PC-9 (cell line): ENCODE measurements around the gene PEG3. TPM values are rescaled to one million over a fixed set of nuclear protein-coding genes. Genes with fewer than 3 reads are reported as not detected.

ENCODE experiments used
- BruUV-seq: library from RNA; stranded (reverse); fragments of 400-500 nt; replicated peaks from 2 replicates; lab custom pipeline; 2021; lab: Mats Ljungman, UMichigan
- CTCF ChIA-PET: fragments of 300-600 bp; sonication (Branson Sonifier 250); formaldehyde crosslinking; loops from one replicate; lab custom pipeline; 2022; ENCODE audit warnings: antibody characterized with exemption; lab: Charles Lee
- POLR2A ChIA-PET: fragments of 300-600 bp; sonication (Branson Sonifier 250); formaldehyde crosslinking; loops from one replicate; lab custom pipeline; 2022; ENCODE audit warnings: antibody characterized with exemption; ENCODE audit not compliant: unreplicated experiment; lab: Charles Lee
- DNase-seq, 2 experiments: peaks; one replicate each; pipeline versions ENCODE4 v3.0.0 to v3.0.0-alpha.2; 2015 to 2022; ENCODE audit warnings: mixed read lengths in 1 of 2
- H2AFZ ChIP-seq: fragments of 200-600 bp; sonication (generic); 2 replicates; pipeline ENCODE4 v1.8.1; 2017; ENCODE audit warnings: antibody characterized with exemption
- H3F3A ChIP-seq: fragments of 200-600 bp; sonication (generic); 2 replicates; pipeline ENCODE4 v1.8.1; 2017; ENCODE audit warnings: antibody characterized with exemption, mild to moderate bottlenecking, low read depth; ENCODE audit not compliant: insufficient read depth
- H3K27ac ChIP-seq: fragments of 200-600 bp; sonication (generic); 2 replicates; pipeline ENCODE4 v1.6.1; 2016; ENCODE audit warnings: mixed run types
- H3K27me3 ChIP-seq: fragments of 200-600 bp; sonication (generic); 2 replicates; pipeline ENCODE4 v1.6.1; 2016; ENCODE audit warnings: low read depth, mixed run types; ENCODE audit not compliant: insufficient read depth
- H3K36me3 ChIP-seq: fragments of 200-600 bp; sonication (generic); 2 replicates; pipeline ENCODE4 v1.6.1; 2016; ENCODE audit warnings: low read depth, mixed run types
- H3K4me1 ChIP-seq: fragments of 200-600 bp; sonication (generic); replicated peaks from 2 replicates; pipeline ENCODE4 v1.6.1; 2016; ENCODE audit warnings: mixed run types; ENCODE audit not compliant: insufficient read depth
- H3K4me2 ChIP-seq: fragments of 200-600 bp; sonication (generic); 2 replicates; pipeline ENCODE4 v1.6.1; 2017; ENCODE audit warnings: mixed run types
- H3K4me3 ChIP-seq: fragments of 200-600 bp; sonication (generic); 2 replicates; pipeline ENCODE4 v1.6.1; 2016; ENCODE audit warnings: mixed run types
- H3K79me2 ChIP-seq: fragments of 200-600 bp; sonication (generic); 2 replicates; pipeline ENCODE4 v1.6.1; 2017; ENCODE audit warnings: low read depth, mixed run types
- H3K9me2 ChIP-seq: fragments of 200-600 bp; sonication (generic); 2 replicates; pipeline ENCODE4 v1.8.1; 2017; ENCODE audit warnings: mild to moderate bottlenecking; ENCODE audit not compliant: insufficient read depth
- H3K9me3 ChIP-seq: fragments of 200-600 bp; sonication (generic); 2 replicates; pipeline ENCODE4 v1.8.1; 2016; ENCODE audit warnings: low read depth; ENCODE audit not compliant: insufficient read depth
- H4K20me1 ChIP-seq: fragments of 200-600 bp; sonication (generic); 2 replicates; pipeline ENCODE4 v1.8.1; 2017; ENCODE audit not compliant: insufficient read depth
- CTCF ChIP-seq: fragments of 200-600 bp; sonication (generic); conservative IDR thresholded peaks from 2 replicates; pipeline ENCODE4 v1.6.1; 2017; ENCODE audit warnings: mixed run types, antibody characterized with exemption, mild to moderate bottlenecking, moderate library complexity
- EZH2 ChIP-seq: fragments of 200-600 bp; sonication (generic); IDR thresholded peaks from 2 replicates; pipeline ENCODE4 v1.8.0; 2017; ENCODE audit warnings: antibody characterized with exemption, low read depth
- intact Hi-C: fragments of 100-400 bp; cut with micrococcal nuclease; formaldehyde crosslinking; loops from one replicate; pipeline ENCODE4 v1.10.0; 2022; ENCODE audit not compliant: unreplicated experiment
- total RNA-seq: library from RNA; stranded (reverse); gene quantifications from 2 replicates; pipeline ENCODE4 v1.2.3, GENCODE V29; 2021

PEG3 gene
- total RNA-seq, 1 experiment from 2014 or later: not detected

DNA sequence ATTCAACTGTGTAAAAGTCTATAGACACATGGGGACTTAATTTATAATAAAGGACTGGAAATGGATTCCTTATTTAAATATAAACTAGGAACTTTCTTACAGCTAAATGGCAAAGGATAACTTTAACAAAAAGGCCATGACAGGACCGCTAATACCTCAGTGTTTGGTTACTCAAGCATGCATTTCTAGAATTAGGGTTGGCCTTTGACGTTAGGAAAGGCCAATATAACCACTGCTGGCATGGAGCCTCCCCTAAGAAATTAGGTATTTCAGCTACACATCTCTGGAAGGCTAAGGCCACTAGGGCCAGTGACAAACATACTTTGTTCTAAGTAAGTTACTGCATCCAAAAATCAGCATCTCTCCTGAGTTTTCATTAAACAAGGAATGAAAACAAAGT lies 9.3 kb downstream of the PEG3 start:
- Histone ChIP-seq H3K4me3 (no peak overlapping the region), H3K4me1 (no peaks in the 10 kb centered on the region), H3F3A (no peaks in the 10 kb centered on the region), H2AFZ (no peak overlapping the region), H4K20me1 (no peaks in the 10 kb centered on the region), H3K79me2 (no peaks in the 10 kb centered on the region), H3K9me3 (no peaks in the 10 kb centered on the region), H3K4me2 (no peak overlapping the region), H3K27me3 (no peaks in the 10 kb centered on the region), H3K36me3 (no peaks in the 10 kb centered on the region), H3K27ac (no peak overlapping the region), H3K9me2 (no peaks in the 10 kb centered on the region)
- TF ChIP-seq CTCF (no peak), EZH2 (no peak)
- intact Hi-C loops: no loop called here
- POLR2A ChIA-PET: no interaction called here
- CTCF ChIA-PET: no interaction called here
- BruUV-seq: no TSS peak
- no peak for DNase-seq

- H4K20me1 ChIP-seq: no peaks in the 10 kb centered on the region
- POLR2A ChIA-PET: no interaction called here
- no peaks in the 10 kb centered on the region for H3K4me1 ChIP-seq
Observed at GRCh38 chr19:56829596-56829995, 10.9 kb downstream of the PEG3 start.

DNA sequence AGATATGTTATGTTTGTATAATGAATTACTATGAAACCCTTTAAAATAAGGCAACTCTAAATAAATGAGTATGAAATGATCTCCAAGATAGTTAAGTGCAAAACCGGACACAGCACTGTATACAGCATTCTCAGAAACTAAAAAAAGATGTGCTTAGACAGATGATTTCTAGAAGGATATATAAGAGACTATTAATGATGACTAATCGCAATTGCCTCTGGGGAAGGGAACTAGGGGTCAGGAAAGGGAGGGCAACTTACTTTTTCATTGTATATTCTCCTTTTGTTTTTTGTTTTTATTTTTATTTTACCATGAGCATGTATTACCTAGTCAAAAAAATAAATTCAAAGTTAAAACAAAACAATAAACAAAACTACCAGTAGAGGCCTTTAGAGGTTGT lies 12.8 kb downstream of the PEG3 start:
- Histone ChIP-seq H3K27me3 (peaks cover 24% of the 10 kb centered on the region), H3K9me3 (no peaks in the 10 kb centered on the region), H2AFZ (no peak overlapping the region), H3K4me3 (no peak overlapping the region), H3K4me1 (no peaks in the 10 kb centered on the region), H3K4me2 (no peak overlapping the region), H4K20me1 (no peaks in the 10 kb centered on the region), H3K79me2 (no peaks in the 10 kb centered on the region), H3F3A (no peaks in the 10 kb centered on the region), H3K27ac (no peak overlapping the region), H3K9me2 (no peaks in the 10 kb centered on the region), H3K36me3 (no peaks in the 10 kb centered on the region)
- POLR2A ChIA-PET: no interaction called here
- BruUV-seq: no TSS peak
- TF ChIP-seq EZH2 (no peak), CTCF (no peak)
- no peak for DNase-seq
- intact Hi-C loops: no loop called here
- CTCF ChIA-PET: no interaction called here

More at GRCh38 chr19:56829596-56829995, 10.9 kb downstream of the PEG3 start:
- H3K9me3 ChIP-seq: no peaks in the 10 kb centered on the region
- no peak overlapping the region for H3K4me3 ChIP-seq
- H3K79me2 ChIP-seq: no peaks in the 10 kb centered on the region
- no peak for TF ChIP-seq EZH2
- TF ChIP-seq CTCF: no peak
- intact Hi-C loops: no loop called here
- DNase-seq: no peak
- no peaks in the 10 kb centered on the region for H3F3A ChIP-seq
- no peaks in the 10 kb centered on the region for H3K9me2 ChIP-seq
- no peaks in the 10 kb centered on the region for H3K36me3 ChIP-seq
- no TSS peak for BruUV-seq
- no peak overlapping the region for H3K4me2 ChIP-seq
- no peak overlapping the region for H3K27ac ChIP-seq
- CTCF ChIA-PET: no interaction called here
- peaks cover 6% of the 10 kb centered on the region for H3K27me3 ChIP-seq
- no peak overlapping the region for H2AFZ ChIP-seq
